Type B pancreatic cell (in vitro differentiated cells): ENCODE data around the gene PRR12. TPM values are rescaled to one million over a fixed set of nuclear protein-coding genes. Genes with fewer than 3 reads are reported as not detected.

ENCODE experiments used
- DNase-seq: peaks from one replicate; pipeline ENCODE4 v3.0.0; 2021; ENCODE audit warnings: mixed read lengths; ENCODE audit not compliant: unreplicated experiment; ENCODE audit errors: extremely low spot score
- H3K27ac Mint-ChIP-seq: 2 replicates; pipeline ENCODE4 v1.8.0; 2021; ENCODE audit warnings: mild to moderate bottlenecking, mixed read lengths
- H3K27me3 Mint-ChIP-seq: 2 replicates; pipeline ENCODE4 v1.8.0; 2021; ENCODE audit warnings: mixed read lengths
- H3K36me3 Mint-ChIP-seq: 2 replicates; pipeline ENCODE4 v1.8.0; 2021; ENCODE audit warnings: mixed read lengths
- H3K4me1 Mint-ChIP-seq: one replicate; pipeline ENCODE4 v1.8.0; 2021; ENCODE audit warnings: mixed read lengths; ENCODE audit not compliant: unreplicated experiment
- H3K4me3 Mint-ChIP-seq: 2 replicates; pipeline ENCODE4 v1.8.0; 2021; ENCODE audit warnings: mild to moderate bottlenecking, mixed read lengths
- H3K9me3 Mint-ChIP-seq: 2 replicates; pipeline ENCODE4 v1.8.0; 2021; ENCODE audit warnings: mixed read lengths
- total RNA-seq: library from RNA; stranded (reverse); gene quantifications from 2 replicates; pipeline ENCODE4 v1.2.1, GENCODE V29; 2021; ENCODE audit warnings: low replicate concordance
- TF ChIP-seq, protein P1 (sequence below): fragments of 200-600 bp; sonication (generic); conservative IDR thresholded peaks from 2 replicates; pipeline ENCODE4 v1.5.0; 2021; ENCODE audit warnings: antibody characterized with exemption, mild to moderate bottlenecking

Gene PRR12
- total RNA-seq, 1 donor from 2014 or later, result 40.0 TPM

- Mint-ChIP-seq H3K4me3 (peak within 1 kb of the TSS; percentile 99), H3K4me1 (peaks cover 22% of the 10 kb centered on the region), H3K27me3 (no peaks in the 10 kb centered on the region), H3K36me3 (peaks cover 4% of the 10 kb centered on the region), H3K27ac (peak within 1 kb of the TSS; percentile 97), H3K9me3 (no peaks in the 10 kb centered on the region)
- peak; percentile 97 for DNase-seq
- TF ChIP-seq, protein P1, sequence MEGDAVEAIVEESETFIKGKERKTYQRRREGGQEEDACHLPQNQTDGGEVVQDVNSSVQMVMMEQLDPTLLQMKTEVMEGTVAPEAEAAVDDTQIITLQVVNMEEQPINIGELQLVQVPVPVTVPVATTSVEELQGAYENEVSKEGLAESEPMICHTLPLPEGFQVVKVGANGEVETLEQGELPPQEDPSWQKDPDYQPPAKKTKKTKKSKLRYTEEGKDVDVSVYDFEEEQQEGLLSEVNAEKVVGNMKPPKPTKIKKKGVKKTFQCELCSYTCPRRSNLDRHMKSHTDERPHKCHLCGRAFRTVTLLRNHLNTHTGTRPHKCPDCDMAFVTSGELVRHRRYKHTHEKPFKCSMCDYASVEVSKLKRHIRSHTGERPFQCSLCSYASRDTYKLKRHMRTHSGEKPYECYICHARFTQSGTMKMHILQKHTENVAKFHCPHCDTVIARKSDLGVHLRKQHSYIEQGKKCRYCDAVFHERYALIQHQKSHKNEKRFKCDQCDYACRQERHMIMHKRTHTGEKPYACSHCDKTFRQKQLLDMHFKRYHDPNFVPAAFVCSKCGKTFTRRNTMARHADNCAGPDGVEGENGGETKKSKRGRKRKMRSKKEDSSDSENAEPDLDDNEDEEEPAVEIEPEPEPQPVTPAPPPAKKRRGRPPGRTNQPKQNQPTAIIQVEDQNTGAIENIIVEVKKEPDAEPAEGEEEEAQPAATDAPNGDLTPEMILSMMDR, result no peak
Measured at GRCh38 chr19:49665351-49666119, 74.6 kb downstream of the PRR12 start, which contains the start of the genes BCL2L12 and IRF3. TSS of gene BCL2L12 (plus strand) at chr19:49665933. CDS start at chr19:49666693, 760 bp downstream. TSS of gene IRF3 (minus strand) at chr19:49665857. CDS start at chr19:49664838, 1,019 bp downstream.

DNA sequence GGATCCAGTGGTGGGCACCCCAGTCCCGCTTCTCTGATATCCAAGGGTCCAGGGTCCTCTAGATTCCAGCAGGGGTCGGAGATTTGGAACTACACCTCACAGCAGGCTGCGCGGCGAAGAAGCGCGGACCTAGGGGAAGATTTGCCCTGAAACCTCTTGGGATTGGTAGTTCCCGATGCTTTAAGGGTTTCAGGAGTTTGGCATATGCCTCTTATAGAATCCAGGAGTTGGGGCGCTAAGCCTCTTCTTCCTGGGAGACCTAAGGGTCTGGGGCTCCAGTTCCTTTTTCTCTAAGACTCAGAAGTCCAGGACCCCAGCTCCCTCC, 75.1 kb downstream of the PRR12 start:
- TF ChIP-seq, protein P1, result peak; percentile 51
- Mint-ChIP-seq H3K36me3 (peaks cover 4% of the 10 kb centered on the region), H3K27ac (peak overlapping the region; percentile 97), H3K27me3 (no peaks in the 10 kb centered on the region), H3K4me1 (peaks cover 22% of the 10 kb centered on the region), H3K4me3 (peak overlapping the region; percentile 99), H3K9me3 (no peaks in the 10 kb centered on the region)
- no peak for DNase-seq

DNA sequence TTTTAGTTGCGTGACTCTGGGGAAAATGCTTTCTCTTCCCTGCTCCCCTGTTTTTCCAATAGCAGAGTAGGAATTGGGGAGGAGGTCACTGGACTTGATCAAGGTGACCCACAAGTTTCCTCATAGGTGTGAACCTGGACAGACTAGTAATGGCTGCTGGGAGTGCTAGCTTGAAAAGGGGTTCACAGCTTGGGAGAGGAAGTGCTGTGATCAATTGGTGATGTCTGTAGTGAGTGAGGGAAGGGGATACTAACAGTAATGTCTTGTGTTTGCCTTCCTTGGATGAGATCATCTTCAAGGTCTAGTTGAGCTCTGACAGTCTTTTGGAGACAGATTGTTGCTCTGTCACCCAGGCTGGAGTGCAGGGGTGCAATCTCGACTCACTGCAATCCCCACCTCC, 76.5 kb downstream of the PRR12 start:
- Mint-ChIP-seq H3K4me1 (peaks cover 30% of the 10 kb centered on the region), H3K27ac (peak overlapping the region; percentile 97), H3K27me3 (no peaks in the 10 kb centered on the region), H3K4me3 (peak overlapping the region; percentile 99), H3K9me3 (no peaks in the 10 kb centered on the region), H3K36me3 (peaks cover 4% of the 10 kb centered on the region)
- TF ChIP-seq, protein P1, result no peak
- no peak for DNase-seq

DNA sequence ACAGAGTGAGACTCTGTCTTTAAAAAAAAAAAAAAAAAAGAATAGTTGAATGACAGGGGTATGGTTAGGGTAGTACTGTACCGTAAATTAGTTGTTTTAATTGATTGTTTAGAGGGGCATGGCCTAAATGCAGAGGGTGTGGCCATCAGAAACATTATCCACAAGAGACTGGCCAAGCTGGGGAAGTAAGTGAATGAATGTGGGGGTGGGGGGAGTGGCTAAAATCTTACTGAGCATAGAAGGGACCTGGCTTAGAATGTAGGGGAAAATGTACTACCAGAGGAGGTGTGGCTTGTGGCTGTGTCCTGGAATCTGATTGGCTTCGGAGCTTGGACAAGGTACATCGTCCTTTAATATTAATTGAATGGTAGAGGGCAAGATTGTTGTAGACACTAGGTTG, 78.5 kb downstream of the PRR12 start:
- Mint-ChIP-seq H3K27me3 (no peaks in the 10 kb centered on the region), H3K4me3 (no peak overlapping the region), H3K36me3 (peaks cover 4% of the 10 kb centered on the region), H3K4me1 (peaks cover 24% of the 10 kb centered on the region), H3K9me3 (no peaks in the 10 kb centered on the region), H3K27ac (no peak overlapping the region)
- DNase-seq, result no peak
- TF ChIP-seq, protein P1, result no peak

GRCh38 chr19:49672131-49672919, 81.3 kb downstream of the PRR12 start:
- DNase-seq, result peak; percentile 86
- TF ChIP-seq, protein P1, result peak; percentile 97
- H3K9me3 Mint-ChIP-seq, result no peaks in the 10 kb centered on the region
- H3K4me3 Mint-ChIP-seq, result peak overlapping the region; percentile 76
- H3K27me3 Mint-ChIP-seq, result no peaks in the 10 kb centered on the region
- H3K4me1 Mint-ChIP-seq, result peaks cover 11% of the 10 kb centered on the region
- peak overlapping the region; percentile 91 for H3K27ac Mint-ChIP-seq
- peaks cover 4% of the 10 kb centered on the region for H3K36me3 Mint-ChIP-seq

Other genes starting within 250 kb of the PRR12 start
- 28.9 and 116 TPM in 2 replicates for gene TEAD2, start 228.8 kb upstream of the PRR12 start, total RNA-seq
- gene DKKL1, start 227.3 kb upstream of the PRR12 start, total RNA-seq, result 0.90 and 9.4 TPM in 2 replicates
- gene KASH5, start 202.9 kb upstream of the PRR12 start, total RNA-seq, result not detected in 2 replicates
- gene PTH2, start 167.7 kb upstream of the PRR12 start, total RNA-seq, result not detected in 2 replicates
- gene GFY, start 165.8 kb upstream of the PRR12 start, total RNA-seq, result not detected in 2 replicates
- 0.19 TPM in 1 of 2 replicates, not detected in the other for gene SLC17A7, start 149.7 kb upstream of the PRR12 start, total RNA-seq
- 83.1 and 93.3 TPM in 2 replicates for gene PIH1D1, start 139.4 kb upstream of the PRR12 start, total RNA-seq
- gene ALDH16A1, start 138.0 kb upstream of the PRR12 start, total RNA-seq, result 22.7 and 33.7 TPM in 2 replicates
- gene FLT3LG, start 117.0 kb upstream of the PRR12 start, total RNA-seq, result 1.9 and 2.0 TPM in 2 replicates
- 3,274 and 3,593 TPM in 2 replicates for gene RPL13A, start 103.6 kb upstream of the PRR12 start, total RNA-seq
- gene RPS11, start 94.7 kb upstream of the PRR12 start, total RNA-seq, result 2,401 and 2,461 TPM in 2 replicates
- gene FCGRT, start 78.5 kb upstream of the PRR12 start, total RNA-seq, result 102 and 106 TPM in 2 replicates
- 4.5 and 12.1 TPM in 2 replicates for gene RCN3, start 63.2 kb upstream of the PRR12 start, total RNA-seq
- gene NOSIP, start 10.6 kb upstream of the PRR12 start, total RNA-seq, result 56.3 and 62.0 TPM in 2 replicates
- 5.1 and 5.2 TPM in 2 replicates for gene PRRG2, start 9.9 kb upstream of the PRR12 start, total RNA-seq
- 10.6 and 16.0 TPM in 2 replicates for gene RRAS, start 49.0 kb downstream of the PRR12 start, total RNA-seq
- gene SCAF1, start 51.0 kb downstream of the PRR12 start, total RNA-seq, result 75.0 and 78.1 TPM in 2 replicates
- 81.4 and 86.6 TPM in 2 replicates for gene IRF3, start 74.7 kb downstream of the PRR12 start, total RNA-seq
- gene BCL2L12, start 74.8 kb downstream of the PRR12 start, total RNA-seq, result 40.8 and 49.2 TPM in 2 replicates
- 131 and 195 TPM in 2 replicates for gene PRMT1, start 86.1 kb downstream of the PRR12 start, total RNA-seq
- 1.7 and 3.2 TPM in 2 replicates for gene ADM5, start 98.4 kb downstream of the PRR12 start, total RNA-seq
- 7.8 and 65.0 TPM in 2 replicates for gene CPT1C, start 99.9 kb downstream of the PRR12 start, total RNA-seq
- gene TSKS, start 172.1 kb downstream of the PRR12 start, total RNA-seq, result not detected in 2 replicates
- 75.2 and 82.9 TPM in 2 replicates for gene AP2A1, start 175.8 kb downstream of the PRR12 start, total RNA-seq
- 26.8 and 29.3 TPM in 2 replicates for gene FUZ, start 222.1 kb downstream of the PRR12 start, total RNA-seq
- gene MED25, start 227.1 kb downstream of the PRR12 start, total RNA-seq, result 88.5 and 88.9 TPM in 2 replicates